Neutrophil (primary cell): ENCODE data around the gene SNTG2.

Experiments
- H3K27ac ChIP-seq: fragments of 200-600 bp; sonication (generic); 2 replicates; pipeline ENCODE4 v1.5.1; 2016; ENCODE audit warnings: mild to moderate bottlenecking, moderate library complexity
- H3K27me3 ChIP-seq: fragments of 200-600 bp; sonication (generic); 2 replicates; pipeline ENCODE4 v1.6.0; 2016; ENCODE audit warnings: mild to moderate bottlenecking
- H3K36me3 ChIP-seq: fragments of 200-600 bp; sonication (generic); 2 replicates; pipeline ENCODE4 v1.5.1; 2017
- H3K4me1 ChIP-seq, 2 experiments: fragments of 200-600 bp in 1 of 2; sonication (generic) in 1 of 2; 1 replicate in 1 of 2; 2 replicates in 1 of 2; pipeline versions ENCODE4 v1.5.1 to v1.6.1; 2013 to 2016; ENCODE audit warnings: low read depth in 1 of 2, low read length in 1 of 2, mild to moderate bottlenecking in 1 of 2, moderate library complexity in 1 of 2; ENCODE audit not compliant: control insufficient read depth in 1 of 2, insufficient read depth in 1 of 2
- H3K4me3 ChIP-seq, 2 experiments: fragments of 200-600 bp in 1 of 2; sonication (generic) in 1 of 2; 1 replicate in 1 of 2; 2 replicates in 1 of 2; pipeline ENCODE4 v1.5.1; 2013 to 2016; ENCODE audit warnings: low read depth in 1 of 2, low read length in 1 of 2, mild to moderate bottlenecking in 1 of 2, moderate library complexity in 1 of 2
- H3K9me3 ChIP-seq: fragments of 200-600 bp; sonication (generic); 2 replicates; pipeline ENCODE4 v1.5.1; 2016
- TF ChIP-seq, protein P1 (sequence below): fragments of 200-600 bp; sonication (generic); IDR thresholded peaks from 2 replicates; pipeline ENCODE4 v1.5.1; 2016; ENCODE audit warnings: antibody characterized with exemption

The SNTG2 gene

DNA sequence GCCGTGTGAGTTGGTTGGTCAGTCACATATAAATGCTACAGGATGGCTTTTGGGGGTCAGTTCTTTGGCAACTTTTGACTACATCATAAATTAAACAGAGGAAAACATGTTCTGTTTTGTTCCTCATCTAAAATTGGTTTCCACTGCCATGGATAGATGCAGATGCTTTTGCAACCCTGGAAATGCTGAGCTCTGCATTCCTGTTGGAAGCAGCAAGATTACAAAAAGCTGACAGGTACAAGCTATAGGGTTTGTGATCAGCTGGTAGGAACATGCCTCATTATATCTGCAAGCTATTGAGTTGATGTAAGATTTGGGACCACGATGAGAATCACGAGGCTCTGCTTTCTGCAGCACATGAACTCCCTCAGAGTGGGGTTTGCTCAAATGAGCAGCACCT, 255.2 kb downstream of the SNTG2 start:
- Histone ChIP-seq H3K4me3 (no peak overlapping the region), H3K9me3 (no peaks in the 10 kb centered on the region), H3K36me3 (no peaks in the 10 kb centered on the region), H3K27ac (no peak overlapping the region), H3K4me1 (no peaks in the 10 kb centered on the region), H3K27me3 (no peaks in the 10 kb centered on the region)
- TF ChIP-seq, protein P1, sequence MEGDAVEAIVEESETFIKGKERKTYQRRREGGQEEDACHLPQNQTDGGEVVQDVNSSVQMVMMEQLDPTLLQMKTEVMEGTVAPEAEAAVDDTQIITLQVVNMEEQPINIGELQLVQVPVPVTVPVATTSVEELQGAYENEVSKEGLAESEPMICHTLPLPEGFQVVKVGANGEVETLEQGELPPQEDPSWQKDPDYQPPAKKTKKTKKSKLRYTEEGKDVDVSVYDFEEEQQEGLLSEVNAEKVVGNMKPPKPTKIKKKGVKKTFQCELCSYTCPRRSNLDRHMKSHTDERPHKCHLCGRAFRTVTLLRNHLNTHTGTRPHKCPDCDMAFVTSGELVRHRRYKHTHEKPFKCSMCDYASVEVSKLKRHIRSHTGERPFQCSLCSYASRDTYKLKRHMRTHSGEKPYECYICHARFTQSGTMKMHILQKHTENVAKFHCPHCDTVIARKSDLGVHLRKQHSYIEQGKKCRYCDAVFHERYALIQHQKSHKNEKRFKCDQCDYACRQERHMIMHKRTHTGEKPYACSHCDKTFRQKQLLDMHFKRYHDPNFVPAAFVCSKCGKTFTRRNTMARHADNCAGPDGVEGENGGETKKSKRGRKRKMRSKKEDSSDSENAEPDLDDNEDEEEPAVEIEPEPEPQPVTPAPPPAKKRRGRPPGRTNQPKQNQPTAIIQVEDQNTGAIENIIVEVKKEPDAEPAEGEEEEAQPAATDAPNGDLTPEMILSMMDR = no peak

DNA sequence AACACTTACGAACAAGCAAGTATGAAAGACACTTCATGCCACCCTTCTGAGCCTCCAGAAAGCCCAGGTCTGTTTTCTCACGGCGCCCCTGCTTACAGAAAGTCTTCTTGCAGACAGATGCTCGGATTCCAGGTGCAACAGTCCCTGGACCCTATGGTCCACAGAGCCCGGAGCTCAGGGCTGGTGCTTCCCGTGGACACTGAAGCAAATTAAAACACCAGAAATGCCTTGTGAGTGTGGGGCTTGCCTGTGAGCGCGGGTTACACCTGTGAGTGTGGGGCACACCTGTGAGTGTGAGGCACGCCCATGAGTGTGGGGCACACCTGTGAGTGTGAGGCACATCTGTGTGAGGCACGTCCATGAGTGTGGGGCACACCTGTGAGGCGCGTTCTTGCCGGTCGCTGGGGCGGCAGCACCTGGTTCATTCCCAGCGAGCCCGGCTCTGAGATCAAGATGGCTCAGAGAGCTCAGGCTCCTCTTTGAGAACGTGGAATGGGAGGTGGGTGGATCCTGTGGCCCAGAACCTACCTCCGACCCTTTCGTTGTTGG, 257.4 kb downstream of the SNTG2 start:
- H3K27me3 ChIP-seq = no peaks in the 10 kb centered on the region
- no peak overlapping the region for H3K4me3 ChIP-seq
- H3K27ac ChIP-seq = no peak overlapping the region
- no peaks in the 10 kb centered on the region for H3K4me1 ChIP-seq
- H3K9me3 ChIP-seq = no peaks in the 10 kb centered on the region
- H3K36me3 ChIP-seq = no peaks in the 10 kb centered on the region
- TF ChIP-seq, protein P1 = no peak

- Histone ChIP-seq H3K9me3 (no peaks in the 10 kb centered on the region), H3K27me3 (no peaks in the 10 kb centered on the region), H3K27ac (no peak overlapping the region), H3K4me1 (no peaks in the 10 kb centered on the region), H3K36me3 (no peaks in the 10 kb centered on the region), H3K4me3 (no peak overlapping the region)
- TF ChIP-seq, protein P1 = no peak
These were observed 257.9 kb downstream of the SNTG2 start for GRCh38 chr2:1208522-1208921.

GRCh38 chr2:1209246-1209645, 258.6 kb downstream of the SNTG2 start:
- no peaks in the 10 kb centered on the region for H3K27me3 ChIP-seq
- no peaks in the 10 kb centered on the region for H3K9me3 ChIP-seq
- H3K4me3 ChIP-seq = no peak overlapping the region
- H3K27ac ChIP-seq = no peak overlapping the region
- H3K4me1 ChIP-seq = no peaks in the 10 kb centered on the region
- TF ChIP-seq, protein P1 = no peak
- H3K36me3 ChIP-seq = no peaks in the 10 kb centered on the region

- Histone ChIP-seq H3K36me3 (no peaks in the 10 kb centered on the region), H3K9me3 (no peaks in the 10 kb centered on the region), H3K27ac (no peak overlapping the region), H3K4me3 (no peak overlapping the region), H3K4me1 (no peaks in the 10 kb centered on the region), H3K27me3 (no peaks in the 10 kb centered on the region)
- TF ChIP-seq, protein P1 = no peak
These were observed 259.1 kb downstream of the SNTG2 start for GRCh38 chr2:1209761-1210160.

- Histone ChIP-seq H3K36me3 (no peaks in the 10 kb centered on the region), H3K27ac (no peak overlapping the region), H3K27me3 (no peaks in the 10 kb centered on the region), H3K9me3 (no peaks in the 10 kb centered on the region), H3K4me1 (no peaks in the 10 kb centered on the region), H3K4me3 (no peak overlapping the region)
- TF ChIP-seq, protein P1 = no peak
These were observed 259.7 kb downstream of the SNTG2 start for GRCh38 chr2:1210352-1210751.
